KBM-7 (cell line): ENCODE results near the gene PTPRD.

Experiments
- DNase-seq: peaks from one replicate; pipeline ENCODE4 v3.0.0-alpha.2; 2015
- in situ Hi-C: fragments of 300-500 bp; cut with MboI; formaldehyde crosslinking; loops from 2 replicates; pipeline ENCODE4 v1.14.3; 2020; ENCODE audit warnings: low sequenced_read_pairs, low pct_unique_long_range_greater_than_20kb, mixed read lengths

Gene PTPRD

DNA sequence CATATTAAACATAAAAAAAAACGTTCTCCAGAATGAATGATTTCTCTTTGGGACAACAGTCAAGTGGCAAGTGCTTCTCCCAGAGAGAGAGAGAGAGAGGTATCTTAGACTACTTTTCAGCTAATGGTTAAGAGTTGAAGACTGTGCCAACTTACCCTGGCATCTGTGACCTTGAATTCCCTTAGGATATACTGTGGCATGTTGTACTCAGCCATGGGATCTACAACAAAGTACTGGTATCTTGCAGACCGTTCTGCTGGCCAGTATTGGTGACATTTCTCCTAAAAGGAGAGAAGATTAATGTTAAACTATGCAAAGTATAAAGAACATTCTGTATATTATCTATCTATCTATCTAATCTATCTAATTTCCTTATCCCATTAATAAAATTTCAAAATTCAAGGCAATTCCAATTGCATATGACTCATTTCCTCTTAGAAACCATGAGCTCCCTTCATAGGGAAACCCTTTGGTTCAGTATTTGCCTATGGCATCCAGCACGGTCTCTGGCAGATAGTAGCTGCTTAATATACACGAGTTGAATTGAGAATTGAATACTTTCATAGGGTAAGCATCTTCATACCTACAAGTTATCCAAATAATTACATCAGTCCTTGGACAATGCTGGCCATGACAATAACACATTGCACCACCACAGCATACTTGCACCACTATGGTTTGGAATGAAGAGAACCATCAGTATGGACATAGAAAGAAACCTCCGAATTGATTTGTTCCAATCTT, 2273.9 kb downstream of the PTPRD start:
- DNase-seq = no peak
- in situ Hi-C loops = no loop called here

DNA sequence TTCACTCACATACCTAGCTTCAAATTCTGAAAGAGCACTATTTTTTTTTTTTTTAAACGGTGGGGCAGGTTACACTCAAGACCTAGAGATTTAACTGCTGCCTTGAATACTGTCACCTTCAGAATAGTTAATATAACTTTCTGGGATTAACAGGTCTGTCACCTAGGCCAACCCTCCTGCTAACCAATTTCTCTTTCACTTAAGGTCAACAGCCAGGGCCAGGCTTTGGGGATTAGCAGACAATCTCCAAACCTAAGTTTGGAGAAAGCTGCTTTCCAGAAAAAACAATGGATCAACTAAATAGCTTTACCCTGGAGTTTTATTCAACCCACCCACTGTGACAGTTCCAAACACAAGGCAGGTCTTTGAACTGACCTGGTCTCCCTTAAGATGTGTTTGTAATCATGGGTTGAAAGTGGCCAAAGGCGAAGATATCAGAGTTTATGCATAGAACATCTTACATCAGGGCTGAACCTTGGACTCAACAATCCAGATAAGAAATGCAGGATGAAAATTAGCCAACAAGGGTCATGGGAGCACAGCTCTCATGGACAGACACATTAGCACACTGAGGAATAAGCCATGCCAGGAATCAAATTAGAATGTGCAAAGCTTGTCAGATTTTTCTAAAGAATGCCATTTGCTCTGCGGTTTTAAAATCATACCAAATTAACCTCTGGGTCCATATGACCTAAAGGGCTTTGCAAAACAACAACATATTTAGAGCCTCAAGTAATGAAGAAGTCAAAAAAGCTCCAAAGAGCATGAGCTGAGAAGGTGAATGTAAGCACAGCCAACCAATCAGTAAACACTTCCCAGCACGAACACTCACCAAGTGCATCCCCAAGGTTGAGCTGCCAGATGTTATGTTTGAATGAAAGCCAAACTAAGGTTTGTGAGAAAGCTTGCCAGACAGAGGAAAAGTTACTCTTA, 2274.7 kb downstream of the PTPRD start:
- in situ Hi-C loops = no loop called here
- no peak for DNase-seq

DNA sequence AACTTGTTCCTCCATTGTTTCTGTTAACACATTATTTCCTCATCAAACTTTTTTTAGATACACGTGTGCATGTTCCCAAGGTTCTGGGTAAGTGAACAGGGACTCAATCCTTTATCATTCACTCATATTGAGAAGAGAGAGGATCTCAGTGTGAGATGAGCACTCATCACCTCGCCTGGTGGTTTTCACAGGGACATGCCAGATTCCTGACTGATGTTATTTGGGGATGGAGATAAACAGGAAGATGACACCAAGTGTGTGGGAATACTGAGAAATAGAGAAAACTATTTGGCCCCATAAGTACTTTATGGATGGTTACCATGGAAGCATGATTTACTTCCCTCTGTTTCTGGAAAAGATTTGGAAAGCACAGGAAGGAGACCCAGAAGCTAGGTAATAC, 2279.9 kb downstream of the PTPRD start:
- in situ Hi-C loops = no loop called here
- no peak for DNase-seq

DNA sequence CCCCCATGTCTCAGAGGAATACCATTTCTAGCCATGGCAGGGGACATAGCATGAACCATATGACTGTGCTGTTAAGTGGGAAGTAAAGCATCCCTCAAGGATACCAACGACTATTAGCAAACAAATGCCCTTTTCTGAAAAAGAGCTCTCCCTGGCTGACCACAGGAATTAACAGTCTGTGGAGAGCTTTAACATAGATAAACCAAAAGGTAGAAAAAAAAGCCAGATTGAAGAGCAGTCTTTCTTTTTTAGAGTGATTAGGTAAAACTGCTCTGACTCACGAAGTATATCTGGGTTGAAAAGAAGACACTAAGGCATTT, 2280.5 kb downstream of the PTPRD start:
- DNase-seq = no peak
- in situ Hi-C loops = no loop called here

DNA sequence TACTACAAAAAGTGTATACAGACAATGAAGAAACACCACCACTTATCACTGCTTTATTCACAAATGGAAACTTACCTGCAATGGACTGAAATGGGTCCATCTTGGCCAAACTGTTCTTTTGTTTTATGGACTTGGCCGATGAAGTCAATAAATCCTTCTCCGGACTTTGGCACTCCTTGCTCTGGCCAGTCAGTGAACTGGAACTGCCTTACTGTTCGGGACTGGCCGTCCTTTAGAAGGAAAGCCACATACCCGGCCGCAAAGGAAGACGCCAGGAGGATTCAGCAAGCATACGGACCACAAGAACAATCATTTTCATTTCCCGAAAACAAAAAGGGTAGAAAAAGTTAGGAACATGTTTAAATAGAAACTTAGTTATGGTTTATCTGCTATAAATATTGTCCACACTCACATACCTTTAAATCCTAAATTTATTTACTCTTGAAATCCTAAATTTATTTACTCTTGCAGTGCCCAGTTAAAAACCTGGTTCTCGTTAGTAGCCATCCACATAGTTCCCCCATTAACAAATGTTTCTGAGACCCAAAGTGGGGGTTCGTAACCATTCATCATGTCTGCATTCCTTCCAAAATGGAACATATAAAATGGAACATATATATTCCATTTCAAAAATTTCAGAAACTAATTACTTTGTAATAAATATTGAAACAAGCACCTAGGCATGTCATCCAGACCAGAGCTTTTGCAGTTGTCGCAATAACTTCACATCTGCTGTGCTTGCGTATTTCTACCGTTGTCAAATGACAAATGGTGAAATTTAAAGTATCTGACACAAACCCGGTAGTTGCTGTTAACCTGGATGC, 2281.1 kb downstream of the PTPRD start:
- in situ Hi-C loops = no loop called here

DNA sequence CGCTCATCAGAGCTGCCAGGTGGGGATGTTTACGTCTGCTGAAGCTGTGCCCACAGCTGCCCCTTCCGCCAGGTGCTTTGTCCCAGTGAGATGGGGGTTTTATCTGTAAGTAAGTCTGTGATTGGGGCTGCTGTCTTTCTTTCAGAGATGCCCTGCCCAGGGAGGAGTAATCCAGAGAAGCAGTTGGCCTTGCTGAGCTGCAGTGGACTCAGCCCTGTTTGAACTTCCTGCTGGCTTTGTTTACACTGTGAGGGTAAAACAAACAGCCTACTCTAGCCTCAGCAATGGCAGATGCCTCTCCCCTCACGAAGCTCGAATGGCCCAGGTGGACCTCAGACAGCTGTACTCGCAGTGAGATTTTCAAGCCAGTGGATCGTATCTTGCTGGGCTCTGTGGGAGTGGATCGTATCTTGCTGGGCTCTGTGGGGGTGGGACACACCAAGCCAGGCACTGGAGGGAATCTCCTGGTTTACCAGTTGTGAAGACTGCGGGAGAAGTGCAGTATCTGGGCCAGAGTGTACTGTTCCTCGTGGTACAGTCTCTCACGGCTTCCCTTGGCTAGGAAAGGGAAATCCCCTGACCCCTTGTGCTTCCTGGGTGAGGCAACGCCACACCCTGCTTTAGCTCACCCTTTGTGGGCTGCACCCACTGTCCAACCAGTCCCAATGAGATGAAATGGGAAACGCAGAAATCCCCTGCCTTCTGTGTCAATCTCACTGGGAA, 2283.1 kb downstream of the PTPRD start:
- in situ Hi-C loops = no loop called here
- DNase-seq = no peak

More for the DNA sequence above, 2281.1 kb downstream of the PTPRD start:
- no peak for DNase-seq

DNA sequence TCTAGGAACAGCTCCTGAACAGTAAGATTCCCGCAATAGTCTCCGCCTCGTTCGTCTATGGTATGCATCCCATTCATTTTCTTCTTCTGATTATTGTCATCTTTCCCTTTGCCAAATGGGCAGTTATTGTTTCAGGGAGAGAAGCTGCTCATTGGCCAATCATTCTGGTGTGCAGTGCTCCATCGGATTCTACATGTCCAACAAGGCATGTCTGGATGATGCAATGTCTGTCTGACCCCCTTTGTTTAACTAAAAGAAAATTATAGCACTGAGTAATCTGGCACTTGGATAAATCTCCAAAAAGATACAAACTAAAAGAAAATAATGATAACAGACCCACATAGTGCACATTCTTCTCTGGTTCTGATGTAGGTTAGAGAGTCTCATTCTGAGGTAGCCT, 2297.6 kb downstream of the PTPRD start:
- no peak for DNase-seq
- in situ Hi-C loops = no loop called here

DNA sequence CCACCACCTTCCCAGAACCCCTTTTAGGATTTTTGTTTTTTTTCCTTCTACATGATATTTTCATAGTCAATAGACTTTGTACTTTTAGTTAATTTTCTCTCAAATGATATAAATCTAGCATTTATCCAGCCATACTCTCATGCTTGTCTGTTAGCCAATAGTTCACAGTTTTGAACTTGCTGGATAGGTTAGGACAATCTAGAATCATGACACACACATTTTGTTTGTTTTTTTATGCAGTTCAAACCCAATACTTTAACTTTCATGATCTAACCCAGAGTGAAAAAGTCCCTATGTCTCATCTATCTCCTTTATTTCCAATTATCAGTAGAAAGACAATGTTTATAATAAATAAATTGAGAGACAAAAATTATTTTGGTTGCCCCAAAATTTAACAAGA, 2303.5 kb downstream of the PTPRD start:
- in situ Hi-C loops = no loop called here
- DNase-seq = no peak

DNA sequence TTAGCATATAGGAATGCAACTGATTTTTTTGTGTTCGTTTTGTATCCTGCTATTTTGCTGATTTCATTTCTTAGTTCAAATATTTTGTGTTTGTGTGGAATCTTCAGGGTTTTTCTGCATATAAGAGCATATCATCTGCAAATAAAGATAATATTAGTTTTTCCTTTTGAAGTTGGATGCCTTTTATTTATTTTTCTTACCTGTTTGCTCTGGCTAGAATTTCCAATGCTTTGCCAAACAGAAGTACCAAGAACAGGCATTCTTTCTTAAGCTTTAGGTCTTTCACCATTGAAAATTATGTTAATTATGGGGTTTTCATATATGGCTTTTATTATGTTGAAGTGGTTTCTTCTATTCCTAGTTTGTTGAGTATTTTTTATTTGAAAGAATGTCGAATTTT, 2308.1 kb downstream of the PTPRD start:
- DNase-seq = no peak
- in situ Hi-C loops = no loop called here

DNA sequence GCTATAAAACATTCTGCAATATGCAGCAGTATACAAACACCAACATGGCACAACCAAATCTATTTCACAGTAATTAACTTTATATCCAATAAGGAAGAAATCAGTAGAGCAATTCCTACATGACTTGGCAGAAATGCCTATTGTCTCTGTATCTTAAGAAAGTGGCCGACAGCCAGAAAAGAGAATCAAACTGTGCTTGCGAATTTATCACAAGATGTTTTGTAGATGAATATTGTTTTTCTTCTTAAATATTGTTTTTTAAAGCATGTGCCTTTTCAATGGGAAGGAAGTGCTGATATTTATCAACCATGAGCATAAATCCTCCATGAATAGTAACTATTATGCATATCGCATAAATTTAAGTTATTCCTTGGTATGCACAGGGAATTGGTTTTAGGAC, 2311.5 kb downstream of the PTPRD start:
- in situ Hi-C loops = no loop called here

DNA sequence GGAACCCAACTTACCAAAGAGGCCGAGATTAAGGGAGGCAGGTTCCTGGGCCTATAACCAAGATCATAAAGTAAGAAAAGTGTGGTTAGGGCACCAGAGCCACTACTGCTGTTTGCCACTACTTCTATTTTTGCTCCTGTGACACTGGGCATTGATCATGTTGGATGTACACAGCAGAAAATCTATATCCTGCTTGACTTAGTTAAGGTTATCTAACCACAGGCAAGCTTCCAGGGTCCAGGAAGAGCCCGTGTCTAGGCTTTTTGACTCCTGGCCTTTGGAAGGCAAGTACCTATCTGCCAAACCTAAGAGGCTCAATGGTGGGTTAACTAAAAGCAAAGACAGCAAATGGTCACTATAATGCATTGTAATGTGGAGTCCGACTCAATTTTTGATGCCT, 2315.8 kb downstream of the PTPRD start:
- no peak for DNase-seq
- in situ Hi-C loops = no loop called here

More for the DNA sequence above, 2311.5 kb downstream of the PTPRD start:
- DNase-seq = no peak

DNA sequence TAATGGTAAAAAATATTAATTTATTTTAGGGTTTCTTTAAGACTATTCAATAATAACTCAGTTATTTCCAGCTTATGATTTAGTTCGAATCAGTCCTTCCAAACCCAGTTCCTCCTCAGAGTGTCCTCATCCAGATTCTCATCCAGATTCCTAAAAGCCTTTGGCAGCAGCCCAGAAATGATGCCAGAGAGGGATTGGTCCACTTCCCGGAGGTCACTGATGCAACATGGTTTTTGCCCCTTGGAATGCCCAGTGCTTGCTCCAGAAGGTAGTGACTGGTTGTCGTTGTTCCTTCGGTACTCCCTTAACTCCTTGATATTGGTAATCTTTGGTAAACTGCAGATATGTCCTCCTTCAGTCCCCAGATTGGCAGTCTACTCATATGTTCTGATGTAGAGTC, 2320.1 kb downstream of the PTPRD start:
- no peak for DNase-seq
- in situ Hi-C loops = no loop called here

DNA sequence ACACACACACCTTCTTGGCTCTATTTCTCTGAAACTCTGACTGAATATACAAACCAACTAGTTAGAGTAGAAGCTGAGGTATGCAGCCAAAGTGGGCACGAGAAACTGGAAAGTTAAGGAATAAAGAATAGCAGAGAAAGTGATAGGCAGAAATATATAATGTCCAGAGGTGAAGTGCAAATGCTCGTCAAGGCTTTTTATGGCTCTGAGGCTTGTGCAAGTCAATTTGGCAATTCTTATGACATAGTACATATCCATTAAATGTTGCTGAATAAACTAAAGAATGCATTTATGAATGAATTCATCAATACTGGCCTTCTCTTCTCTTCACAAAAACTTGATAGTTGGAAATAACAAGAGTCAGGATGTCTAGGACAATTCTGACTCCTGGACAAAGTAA, 2323.1 kb downstream of the PTPRD start:
- in situ Hi-C loops = no loop called here
- DNase-seq = no peak

DNA sequence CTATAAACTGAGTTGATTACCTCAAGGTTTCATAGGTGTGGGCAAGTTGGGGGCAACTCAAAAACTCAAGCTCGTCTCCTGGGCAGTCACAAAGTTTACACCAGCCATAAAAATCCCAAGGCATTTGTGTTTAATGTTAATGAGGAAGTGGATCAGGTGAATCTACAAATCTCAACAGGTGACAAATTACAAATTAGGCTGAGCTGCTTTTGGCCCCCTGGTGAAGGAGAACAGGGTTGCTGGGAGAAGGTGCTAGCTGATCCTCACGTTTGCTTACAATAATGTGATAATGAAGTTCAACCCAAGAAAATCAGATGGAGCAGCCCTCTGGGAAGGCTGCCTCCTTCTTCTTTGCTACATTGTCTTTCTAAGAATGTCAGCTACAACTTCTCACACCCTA, 2324.8 kb downstream of the PTPRD start:
- no peak for DNase-seq
- in situ Hi-C loops = no loop called here

DNA sequence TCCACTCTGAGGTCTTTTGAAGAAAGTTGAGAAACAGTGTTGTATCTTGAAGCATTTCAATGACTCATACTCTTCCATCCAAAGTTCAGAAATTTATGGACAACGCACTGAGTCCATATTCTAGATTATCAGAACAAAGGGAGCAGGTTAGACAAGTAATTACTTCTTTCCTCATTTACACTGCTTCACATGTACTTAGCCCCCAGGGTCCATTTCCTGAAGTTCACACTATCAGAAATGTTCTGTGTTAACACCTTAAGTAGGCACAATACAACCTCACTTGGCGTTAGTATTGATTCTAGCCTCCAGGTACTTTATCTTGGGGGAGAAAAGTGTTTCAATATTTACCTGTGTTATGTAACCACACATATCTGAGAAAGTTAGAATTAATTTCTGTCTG, 2325.3 kb downstream of the PTPRD start:
- in situ Hi-C loops = no loop called here

DNA sequence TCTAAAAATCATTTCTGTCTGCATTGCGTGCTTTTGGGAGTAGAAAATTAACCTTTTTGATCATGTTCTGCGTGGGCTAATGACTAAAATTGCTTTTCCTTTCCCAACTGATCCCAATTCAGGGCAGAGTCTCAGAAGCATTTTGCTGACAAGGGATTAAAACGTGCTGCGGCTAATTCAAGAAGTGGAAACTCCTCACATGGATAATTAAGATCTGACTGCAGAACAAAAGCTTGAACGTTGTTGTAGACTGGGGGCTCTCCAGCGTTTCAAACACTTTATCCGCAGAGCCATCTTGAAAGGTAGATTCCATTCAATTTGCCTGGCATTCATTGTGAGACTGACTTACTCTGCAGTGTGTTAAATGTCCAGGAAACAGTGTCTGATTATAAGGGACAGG, 2327.9 kb downstream of the PTPRD start:
- in situ Hi-C loops = no loop called here
- DNase-seq = no peak

More for the DNA sequence above, 2325.3 kb downstream of the PTPRD start:
- DNase-seq = no peak

DNA sequence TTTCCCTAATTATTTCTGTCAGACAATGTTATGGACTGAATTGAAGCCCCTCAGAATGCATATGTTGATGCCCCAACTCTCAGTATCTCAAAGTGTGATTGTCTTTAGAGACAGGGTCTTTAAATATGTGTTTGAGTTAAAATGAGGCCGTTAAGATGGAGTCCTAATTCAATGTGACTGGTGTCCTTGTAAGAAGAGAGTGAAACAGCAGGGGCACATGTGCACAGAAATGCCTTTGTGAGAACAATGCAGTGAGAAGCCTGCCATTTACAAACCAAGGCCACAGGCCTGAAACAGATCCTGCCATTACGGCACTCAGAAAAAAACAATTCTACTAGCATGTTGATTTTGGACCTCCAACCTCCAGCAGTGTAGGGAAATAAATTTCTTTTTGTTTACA, 2330.3 kb downstream of the PTPRD start:
- DNase-seq = no peak
- in situ Hi-C loops = no loop called here

DNA sequence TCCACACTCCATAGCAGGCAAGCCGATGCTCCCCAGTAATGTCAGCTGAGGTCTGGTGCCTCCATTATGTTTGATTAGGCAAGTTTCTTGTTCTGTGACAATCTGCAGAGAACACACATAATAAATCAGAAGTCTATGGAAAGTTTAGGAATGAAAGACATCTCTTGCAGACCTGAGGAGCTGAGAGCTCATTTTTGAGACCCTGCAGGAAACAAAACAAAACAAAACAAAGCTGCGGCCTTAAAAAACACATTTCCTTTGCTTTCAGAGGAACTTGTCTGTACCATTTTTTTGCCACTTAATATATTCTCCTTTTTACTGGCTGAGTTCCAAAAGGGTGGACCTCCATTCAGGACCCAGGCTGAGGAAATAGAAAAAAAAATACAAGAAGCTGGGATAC, 2332.0 kb downstream of the PTPRD start:
- DNase-seq = no peak
- in situ Hi-C loops = no loop called here

DNA sequence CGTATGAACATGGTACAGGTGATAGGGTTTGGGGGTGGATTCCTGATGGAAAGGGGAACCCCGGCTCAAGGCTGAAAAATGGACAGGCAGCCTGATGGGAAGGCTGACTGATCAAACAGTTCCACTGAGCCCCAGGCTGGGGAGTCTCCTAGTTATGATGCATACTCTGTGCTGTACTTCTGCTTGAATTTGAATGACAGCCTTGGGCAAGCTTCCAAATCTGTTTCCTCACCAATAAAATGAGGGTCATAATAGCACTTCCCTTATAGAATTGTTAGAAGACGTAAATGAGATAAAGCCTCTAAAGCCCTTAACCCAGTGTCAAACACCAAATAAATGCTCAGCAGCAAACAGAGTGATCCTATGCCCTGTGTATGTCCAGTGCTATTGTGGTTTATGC, 2334.8 kb downstream of the PTPRD start:
- DNase-seq = no peak
- in situ Hi-C loops = no loop called here
